Gastroesophageal sphincter (tissue), 3 donors: ENCODE results near the gene ZNF32.

Source experiments
- CTCF ChIP-seq, 4 experiments: fragments of 200-600 bp in 2 of 4; fragments of 450-650 bp in 2 of 4; sonication (generic) in 1 of 4; IDR thresholded peaks; one replicate each; pipeline ENCODE4 v1.5.1; 2017 to 2019; ENCODE audit warnings: antibody characterized with exemption in 4 of 4, mild to moderate bottlenecking in 2 of 4, moderate library complexity in 2 of 4
- EP300 ChIP-seq: sonication (generic); formaldehyde crosslinking; IDR thresholded peaks from one replicate; pipeline ENCODE4 v1.6.1; 2017; ENCODE audit warnings: antibody characterized with exemption, mild to moderate bottlenecking
- POLR2A ChIP-seq, 2 donors: fragments of 450-650 bp; IDR thresholded peaks; one replicate each; pipeline ENCODE4 v1.6.1; 2017; ENCODE audit warnings: antibody characterized with exemption in 2 of 2, mild to moderate bottlenecking in 2 of 2, moderate library complexity in 1 of 2
- POLR2AphosphoS5 ChIP-seq: sonication (generic); formaldehyde crosslinking; IDR thresholded peaks from one replicate; pipeline ENCODE4 v1.6.1; 2017; ENCODE audit warnings: antibody characterized with exemption

GRCh38 chr10:43622038-43622437, 26.6 kb downstream of the ZNF32 start:
- TF ChIP-seq POLR2A (IDR thresholded peaks at IDR 0.05) (no peak), CTCF (IDR thresholded peaks at IDR 0.05) (no peak), EP300 (no peak), POLR2AphosphoS5 (no peak)
